Activated naive CD4-positive, alpha-beta T cell treated with anti-CD3 and anti-CD28 coated beads, Interleukin-2, amount 10 ng/mL, durations not matched to agents 7 days and 5 days (primary cell): ENCODE results near the gene SPAG17.

Source experiments
- CTCF ChIA-PET: fragments of 350-600 bp; sonication (Branson Sonifier 250); formaldehyde crosslinking; loops from one replicate; lab custom pipeline; 2021; ENCODE audit warnings: antibody characterized with exemption; lab: Charles Lee
- DNase-seq: peaks from one replicate; pipeline ENCODE4 v3.0.0-alpha.2; 2020
- H3K27ac Mint-ChIP-seq: one replicate; pipeline ENCODE4 v1.8.0; 2021; ENCODE audit warnings: mild to moderate bottlenecking, moderate library complexity, mixed read lengths
- H3K27me3 Mint-ChIP-seq: one replicate; pipeline ENCODE4 v1.8.0; 2021; ENCODE audit warnings: mild to moderate bottlenecking, mixed read lengths
- H3K36me3 Mint-ChIP-seq: one replicate; pipeline ENCODE4 v1.8.0; 2021; ENCODE audit warnings: mixed read lengths
- H3K4me1 Mint-ChIP-seq: one replicate; pipeline ENCODE4 v1.8.0; 2021; ENCODE audit warnings: mixed read lengths
- H3K4me3 Mint-ChIP-seq: one replicate; pipeline ENCODE4 v1.8.0; 2021; ENCODE audit warnings: mild to moderate bottlenecking, moderate library complexity, mixed read lengths
- H3K9me3 Mint-ChIP-seq: one replicate; pipeline ENCODE4 v1.8.0; 2021; ENCODE audit warnings: mixed read lengths

The SPAG17 gene

DNA sequence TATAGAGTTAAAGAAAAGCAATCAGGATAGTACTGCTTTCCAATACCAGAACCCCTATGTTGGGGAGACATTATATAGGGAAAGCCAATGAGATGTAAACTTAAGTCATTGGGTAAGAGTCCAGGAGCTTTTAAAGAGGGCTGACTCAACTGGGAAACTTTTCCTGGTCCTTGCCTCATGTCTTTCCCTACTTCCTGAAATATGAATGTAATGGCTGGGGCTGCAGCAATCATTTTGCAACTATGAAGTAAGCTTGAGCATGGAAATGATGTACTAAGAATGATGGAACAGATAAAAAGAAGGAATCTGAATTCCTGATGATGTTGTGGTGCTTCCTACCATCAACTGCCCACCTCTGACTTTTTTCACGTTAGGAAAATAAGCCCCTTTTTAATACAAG, 199.8 kb downstream of the SPAG17 start:
- Mint-ChIP-seq H3K9me3 (no peaks in the 10 kb centered on the region), H3K4me3 (no peak overlapping the region), H3K27ac (no peak overlapping the region), H3K27me3 (peaks cover 8% of the 10 kb centered on the region), H3K36me3 (no peaks in the 10 kb centered on the region), H3K4me1 (no peaks in the 10 kb centered on the region)
- CTCF ChIA-PET = no interaction called here
- DNase-seq = no peak

DNA sequence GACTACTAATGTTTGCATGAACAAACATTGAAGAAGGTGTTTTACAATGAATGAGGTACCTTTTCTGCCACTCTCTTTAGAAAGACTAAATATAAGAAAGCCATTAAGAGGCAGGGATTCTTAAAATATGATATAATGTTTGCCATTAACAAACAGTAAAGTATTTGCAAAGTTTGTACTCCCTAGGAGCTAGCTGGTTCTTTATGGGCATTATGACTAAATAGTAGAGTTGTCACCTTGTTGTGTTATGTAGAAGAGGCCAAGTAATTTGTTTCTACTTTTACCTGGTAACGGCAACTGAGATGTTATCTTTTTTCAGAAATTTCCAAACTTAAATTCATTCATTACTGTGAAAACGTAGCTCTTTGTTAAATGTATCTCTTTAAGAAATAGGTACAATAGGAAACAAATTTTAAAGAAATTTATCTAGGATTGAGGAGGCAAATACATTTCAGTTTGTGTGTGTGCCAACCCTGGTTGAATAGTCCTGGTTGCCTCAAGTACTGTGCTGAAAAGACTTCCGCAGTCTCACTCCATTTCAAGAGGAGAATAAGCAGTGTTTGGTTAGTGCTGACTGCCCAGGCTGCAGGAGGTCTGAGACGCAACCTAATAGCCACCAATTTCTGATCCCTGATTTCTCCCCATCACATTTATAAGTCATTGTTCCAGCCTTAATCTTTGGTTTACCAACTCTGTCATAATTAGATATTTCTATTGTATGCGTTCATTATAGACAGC, 203.4 kb downstream of the SPAG17 start:
- Mint-ChIP-seq H3K27me3 (peaks cover 6% of the 10 kb centered on the region), H3K9me3 (no peaks in the 10 kb centered on the region), H3K27ac (no peak overlapping the region), H3K4me1 (no peaks in the 10 kb centered on the region), H3K36me3 (no peaks in the 10 kb centered on the region), H3K4me3 (no peak overlapping the region)
- DNase-seq = no peak
- CTCF ChIA-PET = no interaction called here

DNA sequence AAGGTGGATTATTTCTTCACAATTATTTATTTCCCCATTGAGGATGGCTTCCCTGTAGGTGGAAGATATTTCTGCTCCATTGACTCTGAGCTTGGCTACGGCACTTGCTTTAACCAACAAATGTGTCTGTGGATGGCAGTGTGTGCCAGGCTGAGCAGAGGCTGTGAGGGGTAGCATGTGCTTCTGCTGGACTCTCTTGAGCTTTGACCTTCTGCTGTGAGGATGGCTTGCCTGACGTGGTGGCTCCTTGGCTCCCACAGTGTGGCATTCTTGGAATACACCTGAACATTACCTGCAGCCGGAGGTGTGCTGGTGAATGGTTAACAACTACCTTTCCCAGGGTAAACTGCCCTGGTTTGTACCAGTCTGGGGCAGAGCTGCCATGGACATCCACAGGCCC, 208.6 kb downstream of the SPAG17 start:
- CTCF ChIA-PET = no interaction called here
- Mint-ChIP-seq H3K9me3 (no peaks in the 10 kb centered on the region), H3K4me3 (no peak overlapping the region), H3K27ac (no peak overlapping the region), H3K27me3 (peaks cover 6% of the 10 kb centered on the region), H3K4me1 (no peaks in the 10 kb centered on the region), H3K36me3 (no peaks in the 10 kb centered on the region)
- DNase-seq = no peak

DNA sequence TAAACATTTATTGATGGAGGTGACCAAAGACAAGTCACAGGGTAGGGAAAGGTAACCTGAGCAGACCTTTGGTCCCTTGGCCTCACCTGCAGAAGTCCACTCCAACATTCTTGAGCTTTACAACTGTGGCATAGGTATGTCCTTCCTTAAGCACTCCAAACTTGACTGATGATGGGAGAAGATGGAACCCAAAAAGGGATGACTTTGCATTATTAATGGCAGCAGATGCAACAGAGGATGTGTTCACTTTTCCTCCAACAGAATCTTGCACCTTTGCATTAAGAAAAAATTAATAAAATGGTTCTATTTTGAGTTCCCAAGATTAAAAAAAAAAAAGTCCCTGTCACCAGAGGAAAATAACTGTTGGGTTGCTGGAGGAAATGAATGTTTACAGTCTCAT, 213.3 kb downstream of the SPAG17 start:
- H3K9me3 Mint-ChIP-seq = no peaks in the 10 kb centered on the region
- H3K27me3 Mint-ChIP-seq = peaks cover 9% of the 10 kb centered on the region
- no peak overlapping the region for H3K27ac Mint-ChIP-seq
- no peaks in the 10 kb centered on the region for H3K4me1 Mint-ChIP-seq
- H3K4me3 Mint-ChIP-seq = no peak overlapping the region
- DNase-seq = no peak
- CTCF ChIA-PET = no interaction called here
- no peaks in the 10 kb centered on the region for H3K36me3 Mint-ChIP-seq

DNA sequence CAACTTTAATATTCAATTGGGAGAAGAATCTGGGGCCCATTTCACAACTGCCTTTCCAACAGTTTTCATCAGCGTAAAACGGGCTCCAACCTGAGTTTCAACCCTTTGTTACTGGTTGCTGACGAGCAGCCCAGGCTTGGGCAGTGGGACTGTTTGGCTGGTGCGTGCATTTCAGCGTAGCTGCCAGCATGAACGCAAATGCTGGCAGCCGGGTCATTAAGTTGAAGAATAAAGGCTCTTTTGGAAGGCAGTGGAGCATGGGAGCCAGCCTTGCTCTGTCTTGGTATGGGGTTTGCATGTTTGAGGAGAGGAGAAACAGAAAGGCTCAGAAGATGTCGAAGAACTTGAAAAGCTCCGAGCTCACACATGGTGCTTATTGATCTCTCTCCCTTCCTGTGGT, 214.8 kb downstream of the SPAG17 start:
- H3K4me3 Mint-ChIP-seq = no peak overlapping the region

DNA sequence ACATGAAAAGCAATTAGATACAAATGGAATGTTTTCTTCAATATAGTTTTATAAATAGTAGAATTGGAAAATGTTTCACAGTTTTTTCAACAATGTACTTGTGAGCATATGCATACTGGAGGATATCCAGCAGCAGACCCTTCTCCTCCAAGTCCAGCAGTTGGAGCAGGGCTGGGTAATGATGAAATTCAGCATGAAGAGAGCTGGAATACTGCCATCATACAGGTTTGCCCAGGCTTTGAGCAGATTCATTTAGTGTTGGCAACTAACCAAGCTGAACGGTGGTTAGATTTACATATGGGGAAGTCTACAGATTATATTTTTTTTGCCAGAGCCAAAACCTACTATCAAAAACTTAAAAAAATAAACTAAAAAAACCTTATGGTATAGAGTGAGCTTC, 217.1 kb downstream of the SPAG17 start:
- no peak for DNase-seq
- peaks cover 4% of the 10 kb centered on the region for H3K27me3 Mint-ChIP-seq
- H3K36me3 Mint-ChIP-seq = peaks cover 2% of the 10 kb centered on the region
- H3K27ac Mint-ChIP-seq = no peak overlapping the region
- CTCF ChIA-PET = no interaction called here
- H3K4me3 Mint-ChIP-seq = no peak overlapping the region
- no peaks in the 10 kb centered on the region for H3K4me1 Mint-ChIP-seq
- no peaks in the 10 kb centered on the region for H3K9me3 Mint-ChIP-seq

More for the DNA sequence above, 214.8 kb downstream of the SPAG17 start:
- H3K36me3 Mint-ChIP-seq = no peaks in the 10 kb centered on the region
- DNase-seq = no peak
- no peak overlapping the region for H3K27ac Mint-ChIP-seq
- H3K27me3 Mint-ChIP-seq = peaks cover 9% of the 10 kb centered on the region
- CTCF ChIA-PET = no interaction called here
- no peaks in the 10 kb centered on the region for H3K9me3 Mint-ChIP-seq
- H3K4me1 Mint-ChIP-seq = no peaks in the 10 kb centered on the region

DNA sequence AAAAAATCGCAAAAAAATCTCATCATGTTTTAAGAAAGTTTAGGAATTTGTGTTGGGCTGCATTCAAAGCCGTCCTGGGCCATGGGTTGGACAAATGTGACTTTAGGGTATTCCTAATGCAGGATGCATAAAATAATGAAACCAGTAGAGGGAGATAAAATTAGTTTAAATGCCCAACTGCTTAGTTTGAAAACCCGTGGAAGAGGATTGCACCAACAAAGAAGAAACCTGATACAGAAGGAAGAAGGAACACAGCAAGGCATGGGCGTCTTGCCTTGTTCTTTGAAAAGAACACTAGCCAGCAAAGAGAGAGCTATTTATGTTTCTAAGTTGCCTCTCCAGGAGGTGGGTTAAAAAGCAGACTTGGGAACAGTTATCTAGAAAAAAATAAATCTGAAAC, 217.6 kb downstream of the SPAG17 start:
- DNase-seq = no peak
- CTCF ChIA-PET = no interaction called here
- H3K27ac Mint-ChIP-seq = no peak overlapping the region

DNA sequence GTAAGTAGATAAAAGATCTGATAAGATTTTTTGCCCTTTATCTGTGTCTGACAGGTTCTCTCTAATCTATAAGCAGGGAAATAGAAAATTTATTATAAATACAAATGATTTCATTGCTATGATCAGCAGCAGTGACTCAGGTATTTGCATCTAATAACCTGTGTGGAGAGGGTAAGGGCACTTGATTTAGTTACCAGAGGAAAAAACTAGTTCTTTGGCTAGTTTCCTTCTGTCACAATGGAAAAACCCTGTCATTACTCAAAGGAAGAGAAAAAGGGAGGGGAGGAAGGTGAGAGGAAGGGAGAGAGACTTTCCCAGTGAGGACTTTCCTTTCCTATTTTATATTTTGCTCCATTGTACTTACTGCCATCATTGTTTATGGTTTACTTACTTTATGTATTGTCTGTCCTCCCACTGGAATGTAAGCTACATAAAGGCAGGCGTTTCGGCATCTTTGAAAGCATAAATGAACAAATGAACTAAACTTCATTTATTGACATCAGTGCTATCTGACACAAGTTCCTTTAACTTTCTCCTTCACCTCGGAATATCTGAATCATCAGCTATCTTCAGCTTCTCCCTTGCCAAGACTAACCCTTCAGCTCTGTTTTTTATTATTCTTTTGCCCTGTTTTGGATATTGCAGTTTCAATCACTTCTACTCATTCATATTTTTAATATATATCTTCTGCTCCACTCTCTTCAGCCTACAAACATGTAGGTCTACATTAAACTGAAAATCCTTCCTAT, 220.6 kb downstream of the SPAG17 start:
- Mint-ChIP-seq H3K4me3 (no peak overlapping the region), H3K27ac (no peak overlapping the region), H3K27me3 (no peaks in the 10 kb centered on the region), H3K9me3 (no peaks in the 10 kb centered on the region), H3K4me1 (no peaks in the 10 kb centered on the region), H3K36me3 (peaks cover 10% of the 10 kb centered on the region)
- CTCF ChIA-PET = no interaction called here
- no peak for DNase-seq

More for the DNA sequence above, 217.6 kb downstream of the SPAG17 start:
- no peaks in the 10 kb centered on the region for H3K4me1 Mint-ChIP-seq
- H3K36me3 Mint-ChIP-seq = peaks cover 2% of the 10 kb centered on the region
- no peak overlapping the region for H3K4me3 Mint-ChIP-seq
- H3K9me3 Mint-ChIP-seq = no peaks in the 10 kb centered on the region
- peaks cover 4% of the 10 kb centered on the region for H3K27me3 Mint-ChIP-seq

DNA sequence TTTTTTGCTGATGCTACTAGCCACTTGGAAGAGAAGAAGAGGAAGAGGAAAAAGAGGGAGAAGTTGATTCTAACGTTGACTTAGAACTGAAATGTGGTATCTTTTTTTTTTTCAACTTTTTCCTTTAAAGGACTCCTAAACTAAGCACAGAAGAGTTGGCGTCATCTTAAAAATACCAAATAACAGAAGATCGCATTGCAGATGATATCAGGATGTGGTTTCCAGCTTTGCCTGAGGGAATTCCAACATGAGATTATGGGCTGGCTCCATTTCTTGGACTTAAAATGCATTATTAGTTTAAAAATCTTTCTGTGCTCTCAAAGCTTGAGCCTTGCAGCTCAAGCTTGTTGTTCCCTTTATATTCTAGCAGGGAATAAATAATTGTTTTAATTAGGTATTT, 225.7 kb downstream of the SPAG17 start:
- DNase-seq = no peak
- CTCF ChIA-PET = no interaction called here
- Mint-ChIP-seq H3K9me3 (no peaks in the 10 kb centered on the region), H3K27me3 (no peaks in the 10 kb centered on the region), H3K4me1 (no peaks in the 10 kb centered on the region), H3K27ac (no peak overlapping the region), H3K4me3 (no peak overlapping the region), H3K36me3 (peaks cover 39% of the 10 kb centered on the region)

DNA sequence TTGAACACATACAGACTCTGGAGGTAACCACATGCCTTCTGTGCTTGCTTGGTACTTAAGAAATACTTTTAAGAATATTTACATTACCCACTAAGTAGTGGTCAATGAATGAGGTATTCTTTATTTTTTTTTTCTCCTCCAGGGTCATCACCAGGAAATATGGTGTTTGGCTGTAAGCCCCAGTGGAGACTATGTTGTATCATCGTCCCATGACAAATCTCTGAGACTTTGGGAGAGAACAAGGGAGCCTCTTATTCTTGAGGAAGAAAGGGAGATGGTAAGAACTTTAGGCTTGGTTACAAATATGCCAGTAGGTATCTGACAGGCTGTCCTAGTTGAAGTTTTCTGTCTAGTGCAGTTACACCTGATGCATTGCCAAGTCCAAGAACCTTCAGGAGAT, 232.6 kb downstream of the SPAG17 start:
- H3K4me1 Mint-ChIP-seq = no peaks in the 10 kb centered on the region
- no peak for DNase-seq
- H3K4me3 Mint-ChIP-seq = no peak overlapping the region
- H3K27ac Mint-ChIP-seq = no peak overlapping the region
- peaks cover 51% of the 10 kb centered on the region for H3K36me3 Mint-ChIP-seq
- no peaks in the 10 kb centered on the region for H3K9me3 Mint-ChIP-seq
- no peaks in the 10 kb centered on the region for H3K27me3 Mint-ChIP-seq
- CTCF ChIA-PET = no interaction called here

DNA sequence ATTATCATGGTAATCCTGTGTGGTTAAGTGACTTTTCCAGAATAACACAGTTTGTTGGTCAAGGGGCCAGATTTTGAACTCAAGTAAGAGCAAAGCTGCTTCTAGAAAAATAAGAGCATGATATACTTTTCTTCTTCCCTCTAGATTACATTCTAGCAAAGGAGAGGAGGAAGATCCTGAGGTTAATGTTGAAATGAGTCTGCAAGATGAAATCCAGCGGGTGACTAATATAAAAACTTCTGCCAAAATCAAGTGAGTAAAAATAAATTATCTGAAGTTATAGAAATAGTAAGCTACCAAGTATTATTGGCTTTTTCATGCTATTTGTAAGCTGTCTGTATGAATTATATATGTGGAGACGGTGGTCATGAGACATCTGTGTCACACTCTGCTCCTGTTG, 242.7 kb downstream of the SPAG17 start:
- H3K4me3 Mint-ChIP-seq = no peak overlapping the region
- no peak for DNase-seq
- no peak overlapping the region for H3K27ac Mint-ChIP-seq
- H3K36me3 Mint-ChIP-seq = peaks cover 56% of the 10 kb centered on the region
- no peaks in the 10 kb centered on the region for H3K9me3 Mint-ChIP-seq
- no peaks in the 10 kb centered on the region for H3K27me3 Mint-ChIP-seq
- H3K4me1 Mint-ChIP-seq = no peaks in the 10 kb centered on the region
- CTCF ChIA-PET = no interaction called here

DNA sequence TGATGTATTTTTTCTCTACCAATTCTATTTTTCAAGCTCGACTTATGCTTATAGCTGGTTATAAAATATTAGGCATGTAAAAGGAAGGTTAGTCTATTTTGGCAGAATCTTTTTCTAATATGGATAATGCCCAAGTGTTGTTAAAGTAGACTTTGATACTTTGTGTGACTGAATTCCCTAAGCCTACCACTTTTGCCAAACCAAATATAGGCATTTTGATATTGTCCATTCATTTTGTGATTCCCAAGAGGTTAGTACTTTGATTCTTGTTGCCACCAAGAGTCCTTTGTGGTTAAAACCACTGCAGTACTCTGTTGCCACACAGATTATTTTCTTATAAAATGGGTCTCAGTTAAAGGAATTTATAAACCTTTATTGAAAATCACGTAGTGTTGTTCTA, 251.3 kb downstream of the SPAG17 start:
- Mint-ChIP-seq H3K4me3 (no peak overlapping the region), H3K4me1 (peaks cover 29% of the 10 kb centered on the region), H3K27me3 (peaks cover 9% of the 10 kb centered on the region), H3K36me3 (peaks cover 23% of the 10 kb centered on the region), H3K9me3 (no peaks in the 10 kb centered on the region), H3K27ac (no peak overlapping the region)
- DNase-seq = no peak
- CTCF ChIA-PET = no interaction called here

DNA sequence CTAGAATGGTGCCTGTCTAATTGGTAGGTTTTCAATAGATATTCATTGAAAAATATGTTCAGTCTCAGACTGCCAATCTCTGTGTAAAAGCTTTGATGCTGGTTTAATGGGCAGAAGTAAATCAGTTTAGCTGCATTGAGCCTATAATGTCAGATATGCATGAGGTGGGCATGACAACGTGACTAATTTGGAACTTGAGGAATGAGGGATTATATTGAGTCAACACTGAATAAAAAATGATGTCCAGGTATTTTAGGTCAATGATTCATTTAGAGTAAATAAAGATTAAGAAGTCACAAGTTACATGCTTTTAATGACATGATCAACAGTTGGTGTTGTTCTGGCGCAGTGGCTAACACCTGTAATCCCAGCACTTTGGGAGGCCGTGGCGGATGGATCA, 252.5 kb downstream of the SPAG17 start:
- CTCF ChIA-PET = no interaction called here
- Mint-ChIP-seq H3K27ac (no peak overlapping the region), H3K4me1 (peaks cover 38% of the 10 kb centered on the region), H3K36me3 (peaks cover 17% of the 10 kb centered on the region), H3K9me3 (no peaks in the 10 kb centered on the region), H3K27me3 (peaks cover 9% of the 10 kb centered on the region), H3K4me3 (no peak overlapping the region)
- DNase-seq = no peak

DNA sequence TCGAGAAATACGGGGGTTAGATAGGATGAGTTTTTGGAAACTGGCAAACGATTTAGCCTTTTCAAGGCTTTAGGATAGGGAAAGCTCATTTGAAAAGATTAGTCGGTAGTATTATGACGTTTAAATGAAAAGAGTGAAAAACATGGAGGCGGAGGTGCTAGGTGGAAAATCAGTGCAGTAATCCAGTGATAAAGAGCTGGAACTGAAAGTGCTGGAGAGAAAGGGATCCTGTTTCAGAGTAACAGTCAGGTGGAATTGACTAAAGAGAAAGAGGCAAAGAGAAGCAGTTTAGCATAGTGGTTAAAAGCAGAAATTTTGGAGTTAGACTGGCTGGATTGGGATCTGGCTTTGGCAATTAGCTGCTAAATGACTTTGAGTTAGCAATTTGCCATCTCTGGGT, 254.5 kb downstream of the SPAG17 start:
- Mint-ChIP-seq H3K27ac (peak overlapping the region; percentile 90), H3K4me1 (peaks cover 42% of the 10 kb centered on the region), H3K4me3 (peak overlapping the region; percentile 90), H3K27me3 (peaks cover 9% of the 10 kb centered on the region), H3K36me3 (peaks cover 14% of the 10 kb centered on the region), H3K9me3 (no peaks in the 10 kb centered on the region)
- CTCF ChIA-PET = interaction anchor here (0.6 to 3.1 kb wide), 2 partner anchors 35 to 54 kb away, joined by 3 to 15 read pairs; no protein-coding TSS in a partner anchor
- DNase-seq = no peak

DNA sequence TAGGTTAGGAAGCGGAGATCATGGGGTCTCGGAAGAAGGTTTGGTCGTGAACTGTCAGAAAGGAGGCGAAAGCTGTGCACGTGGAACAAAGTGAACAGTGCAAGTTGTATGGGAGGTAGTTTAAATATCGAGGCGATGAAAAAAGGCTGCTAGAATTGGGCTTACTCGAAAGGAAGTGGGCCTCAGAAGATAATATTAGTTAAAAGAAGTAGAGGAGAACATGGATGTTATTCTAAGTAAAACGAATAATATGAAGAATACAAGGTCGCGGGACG, 254.9 kb downstream of the SPAG17 start:
- Mint-ChIP-seq H3K27me3 (peaks cover 9% of the 10 kb centered on the region), H3K36me3 (peaks cover 14% of the 10 kb centered on the region), H3K27ac (peak overlapping the region; percentile 90), H3K9me3 (no peaks in the 10 kb centered on the region), H3K4me3 (peak overlapping the region; percentile 90), H3K4me1 (peaks cover 42% of the 10 kb centered on the region)
- CTCF ChIA-PET = interaction anchor here (0.6 to 3.1 kb wide), 2 partner anchors 35 to 53 kb away, joined by 3 to 15 read pairs; no protein-coding TSS in a partner anchor
- DNase-seq = no peak
